K562 (cell line): Measurements from ENCODE around the gene SACM1L. TPM values are rescaled to one million over a fixed set of nuclear protein-coding genes. Genes with fewer than 3 reads are reported as not detected.

Experiments used
- HDAC8 ChIP-seq: fragments of 450-650 bp; IDR thresholded peaks from 2 replicates; pipeline ENCODE4 v1.6.1; 2016; ENCODE audit warnings: mild to moderate bottlenecking, missing genetic modification characterization, moderate library complexity, missing compliant biosample characterization
- HEY1 ChIP-seq: fragments of 250-450 bp; sonication (Bioruptor Pico); IDR thresholded peaks from 2 replicates; pipeline ENCODE4 v1.5.0; 2020; ENCODE audit warnings: mild to moderate bottlenecking, moderate library complexity, borderline replicate concordance
- MGA ChIP-seq: fragments of 450-650 bp; IDR thresholded peaks from 2 replicates; pipeline ENCODE4 v1.6.1; 2016; ENCODE audit warnings: mild to moderate bottlenecking, moderate library complexity
- NFIC ChIP-seq: fragments of 450-650 bp; IDR thresholded peaks from 2 replicates; pipeline ENCODE4 v1.6.1; 2017; ENCODE audit warnings: mild to moderate bottlenecking, inconsistent platforms
- RAD21 ChIP-seq, 2 experiments: fragments of 250-450 bp in 1 of 2; fragments of 450-650 bp in 1 of 2; sonication (Bioruptor Pico) in 1 of 2; formaldehyde crosslinking in 1 of 2; IDR thresholded peaks in 1 of 2; conservative IDR thresholded peaks in 1 of 2; 2 replicates each; pipeline versions ENCODE4 v1.4.0 to v1.8.0; 2020 to 2022; ENCODE audit warnings: mild to moderate bottlenecking in 2 of 2, moderate library complexity in 1 of 2
- RBBP5 ChIP-seq: fragments of 200-600 bp; sonication (generic); IDR thresholded peaks from 2 replicates; pipeline ENCODE4 v1.6.1; 2012; ENCODE audit warnings: borderline replicate concordance, mild to moderate bottlenecking, low read length, control low read depth, inconsistent platforms; ENCODE audit not compliant: insufficient read depth, poor library complexity, severe bottlenecking
- SIN3A ChIP-seq, 2 experiments: fragments of 150-350 bp in 1 of 2; IDR thresholded peaks; 2 replicates each; pipeline ENCODE4 v1.6.1; 2011 to 2016; ENCODE audit warnings: borderline replicate concordance in 2 of 2, low read depth in 2 of 2, low read length in 2 of 2, mild to moderate bottlenecking in 2 of 2, moderate library complexity in 2 of 2; ENCODE audit not compliant: control insufficient read depth in 1 of 2
- TAL1 ChIP-seq: fragments of 450-650 bp; IDR thresholded peaks from 2 replicates; pipeline ENCODE4 v1.6.1; 2016; ENCODE audit warnings: mild to moderate bottlenecking
- TCF7 ChIP-seq: sonication (generic); IDR thresholded peaks from 2 replicates; pipeline ENCODE4 v1.6.1; 2016; ENCODE audit warnings: antibody characterized with exemption, borderline replicate concordance
- TFE3 ChIP-seq: fragments of 450-650 bp; formaldehyde crosslinking; IDR thresholded peaks from 2 replicates; pipeline ENCODE4 v1.4.0; 2020; ENCODE audit warnings: mild to moderate bottlenecking, mixed read lengths
- ZNF140 ChIP-seq: fragments of 250-450 bp; sonication (Bioruptor Pico); IDR thresholded peaks from 2 replicates; pipeline ENCODE4 v1.8.0; 2021; ENCODE audit warnings: moderate library complexity, mild to moderate bottlenecking, inconsistent platforms
- ZNF280A ChIP-seq: fragments of 450-650 bp; IDR thresholded peaks from 2 replicates; pipeline ENCODE4 v1.6.1; 2018; ENCODE audit warnings: mild to moderate bottlenecking, low read depth; ENCODE audit not compliant: partially characterized antibody
- polyA plus RNA-seq, 8 experiments: library from polyadenylated mRNA; depleted of rRNA in 4 of 8; stranded (reverse) in 5 of 8; unstranded in 3 of 8; fragments of >200 nt; fragmentation: Nextera tagmentation in 2 of 8; fragmentation: Illumina TruSeq in 1 of 8; extraction: Ambion mirVana in 2 of 8; extraction: Trizol in 1 of 8; gene quantifications; 2 replicates each; pipeline versions ENCODE4 v1.2.1 to v1.2.3, GENCODE V29; 2011 to 2014; ENCODE audit warnings: inconsistent platforms in 1 of 8, missing spikeins in 1 of 8
- total RNA-seq, 7 experiments: library from RNA; depleted of rRNA in 6 of 7; stranded (reverse); fragments of >200 nt in 6 of 7; fragmentation: Illumina TruSeq in 2 of 7; extraction: Trizol in 2 of 7; gene quantifications; 2 replicates each; pipeline versions ENCODE4 v1.2.1 to v1.2.3, GENCODE V29; 2011 to 2021; ENCODE audit warnings: low replicate concordance in 1 of 7

Gene SACM1L
- total and polyA plus RNA-seq, 9 of the 15 experiments (the other 6 are each of a cell fraction or from before 2014, with no cell fraction given) = 25.7 to 67.2 (median 40.3) TPM

GRCh38 chr3:45665101-45665572, 24.1 kb upstream of the SACM1L start (continued):
- TF ChIP-seq MGA (no peak), TAL1 (no peak), HDAC8 (tag) (no peak), RBBP5 (peak; percentile 10), SIN3A (IDR thresholded peaks at IDR 0.05; ENCODE audit: borderline replicate concordance in 2 of 2, control insufficient read depth in 1 of 2, low read depth in 2 of 2, low read length in 2 of 2) (no peak), RAD21 (CRISPR knock-in tag; conservative IDR thresholded peaks at IDR 0.05 in 1 of 2, IDR thresholded peaks at IDR 0.05 in 1 of 2) (peak; percentile 51 to 82), HEY1 (CRISPR knock-in tag) (no peak), TCF7 (no peak; the same call in 1 of the 2 replicates), ZNF280A (no peak), ZNF140 (CRISPR knock-in tag) (no peak), TFE3 (CRISPR knock-in tag) (no peak), NFIC (peak; percentile 100)
